Neuronal stem cell (in vitro differentiated cells): ENCODE measurements around the gene TTC6.
A peak's percentile ranks its signal among the peaks of the same experiment; 100 is the strongest.

Source experiments
- DNase-seq: peaks from one replicate; pipeline ENCODE4 v3.0.0-alpha.2; 2013; ENCODE audit warnings: low spot score
- H2AFZ ChIP-seq: one replicate; pipeline ENCODE4 v1.6.1; 2013; ENCODE audit warnings: mild to moderate bottlenecking, low read length, inconsistent platforms
- H2AK5ac ChIP-seq: 2 replicates; pipeline ENCODE4 v1.6.1; 2013; ENCODE audit warnings: low read depth, mild to moderate bottlenecking, inconsistent platforms, low read length, moderate library complexity, mixed read lengths
- H2BK120ac ChIP-seq: 2 replicates; pipeline ENCODE4 v1.6.1; 2013; ENCODE audit warnings: low read depth, mild to moderate bottlenecking, inconsistent platforms, low read length, moderate library complexity, mixed read lengths
- H2BK12ac ChIP-seq: one replicate; pipeline ENCODE4 v1.6.1; 2013; ENCODE audit warnings: low read length, inconsistent platforms
- H2BK15ac ChIP-seq: 2 replicates; pipeline ENCODE4 v1.6.1; 2013; ENCODE audit warnings: mild to moderate bottlenecking, low read length, inconsistent platforms, mixed read lengths
- H2BK5ac ChIP-seq: one replicate; pipeline ENCODE4 v1.6.1; 2013; ENCODE audit warnings: inconsistent platforms, mild to moderate bottlenecking, low read length, moderate library complexity
- H3K14ac ChIP-seq: one replicate; pipeline ENCODE4 v1.6.1; 2013; ENCODE audit warnings: low read length, inconsistent platforms
- H3K18ac ChIP-seq: 2 replicates; pipeline ENCODE4 v1.6.1; 2013; ENCODE audit warnings: low read length, inconsistent platforms
- H3K23ac ChIP-seq: 2 replicates; pipeline ENCODE4 v1.6.1; 2013; ENCODE audit warnings: low read depth, mild to moderate bottlenecking, mixed read lengths, low read length, inconsistent platforms; ENCODE audit not compliant: poor library complexity
- H3K27ac ChIP-seq: replicated peaks from 3 replicates; pipeline ENCODE4 v1.5.1; 2013; ENCODE audit warnings: low read length, inconsistent platforms
- H3K27me3 ChIP-seq, 3 experiments: 2 replicates each; pipeline ENCODE4 v1.6.1; 2013; ENCODE audit warnings: low read length in 3 of 3, mild to moderate bottlenecking in 2 of 3, inconsistent platforms in 1 of 3, low read depth in 1 of 3, mixed read lengths in 1 of 3, moderate library complexity in 1 of 3; ENCODE audit not compliant: control insufficient read depth in 3 of 3, insufficient read depth in 3 of 3
- H3K36me3 ChIP-seq, 2 donors: replicated peaks in 1 of 2; 2 replicates each; pipeline ENCODE4 v1.6.1; 2013; ENCODE audit warnings: low read length in 2 of 2; ENCODE audit not compliant: control insufficient read depth in 2 of 2, insufficient read depth in 2 of 2
- H3K4ac ChIP-seq: 2 replicates; pipeline ENCODE4 v1.6.1; 2013; ENCODE audit warnings: inconsistent platforms, mild to moderate bottlenecking, low read length, moderate library complexity
- H3K4me1 ChIP-seq, 2 donors: 1 replicate in 1 of 2; 2 replicates in 1 of 2; pipeline ENCODE4 v1.6.1; 2013; ENCODE audit warnings: low read length in 2 of 2, low read depth in 1 of 2; ENCODE audit not compliant: control insufficient read depth in 2 of 2, insufficient read depth in 1 of 2
- H3K4me2 ChIP-seq: one replicate; pipeline ENCODE4 v1.6.1; 2013; ENCODE audit warnings: mild to moderate bottlenecking, low read length, inconsistent platforms; ENCODE audit not compliant: insufficient read depth, poor library complexity, severe bottlenecking
- H3K4me3 ChIP-seq, 2 donors: 2 replicates each; pipeline ENCODE4 v1.5.1; 2013; ENCODE audit warnings: low read length in 2 of 2, mild to moderate bottlenecking in 2 of 2, inconsistent platforms in 1 of 2, moderate library complexity in 1 of 2
- H3K79me1 ChIP-seq: one replicate; pipeline ENCODE4 v1.6.1; 2013; ENCODE audit warnings: low read depth, mild to moderate bottlenecking, inconsistent platforms, low read length, moderate library complexity
- H3K9ac ChIP-seq: one replicate; pipeline ENCODE4 v1.6.1; 2013; ENCODE audit warnings: mild to moderate bottlenecking, low read depth, low read length, inconsistent platforms; ENCODE audit not compliant: poor library complexity
- H3K9me3 ChIP-seq, 2 donors: replicated peaks in 1 of 2; 2 replicates each; pipeline versions ENCODE3 to v1.6.1; 2013; ENCODE audit warnings: low read length in 2 of 2, mild to moderate bottlenecking in 2 of 2, inconsistent platforms in 1 of 2, low read depth in 1 of 2, mixed read lengths in 1 of 2, moderate library complexity in 1 of 2; ENCODE audit not compliant: control insufficient read depth in 2 of 2, insufficient read depth in 1 of 2
- H4K8ac ChIP-seq: one replicate; pipeline ENCODE4 v1.6.1; 2013; ENCODE audit warnings: low read depth, mild to moderate bottlenecking, inconsistent platforms, low read length, moderate library complexity
- H4K91ac ChIP-seq: one replicate; pipeline ENCODE4 v1.6.1; 2013; ENCODE audit warnings: low read length, low read depth, mild to moderate bottlenecking, inconsistent platforms; ENCODE audit not compliant: poor library complexity
- WGBS, 2 donors: extraction: QIAGEN DNeasy Blood & Tissue Kit; methylation state at CpG; one replicate each; pipeline ENCODE4 v1.1.7; 2013; ENCODE audit warnings: missing lambda C conversion rate in 2 of 2, mixed read lengths in 1 of 2; ENCODE audit not compliant: insufficient read length in 2 of 2, insufficient replicate concordance in 1 of 2; ENCODE audit errors: extremely low coverage in 2 of 2; 5-methylcytosine and 5-hydroxymethylcytosine counted together

The TTC6 gene

DNA sequence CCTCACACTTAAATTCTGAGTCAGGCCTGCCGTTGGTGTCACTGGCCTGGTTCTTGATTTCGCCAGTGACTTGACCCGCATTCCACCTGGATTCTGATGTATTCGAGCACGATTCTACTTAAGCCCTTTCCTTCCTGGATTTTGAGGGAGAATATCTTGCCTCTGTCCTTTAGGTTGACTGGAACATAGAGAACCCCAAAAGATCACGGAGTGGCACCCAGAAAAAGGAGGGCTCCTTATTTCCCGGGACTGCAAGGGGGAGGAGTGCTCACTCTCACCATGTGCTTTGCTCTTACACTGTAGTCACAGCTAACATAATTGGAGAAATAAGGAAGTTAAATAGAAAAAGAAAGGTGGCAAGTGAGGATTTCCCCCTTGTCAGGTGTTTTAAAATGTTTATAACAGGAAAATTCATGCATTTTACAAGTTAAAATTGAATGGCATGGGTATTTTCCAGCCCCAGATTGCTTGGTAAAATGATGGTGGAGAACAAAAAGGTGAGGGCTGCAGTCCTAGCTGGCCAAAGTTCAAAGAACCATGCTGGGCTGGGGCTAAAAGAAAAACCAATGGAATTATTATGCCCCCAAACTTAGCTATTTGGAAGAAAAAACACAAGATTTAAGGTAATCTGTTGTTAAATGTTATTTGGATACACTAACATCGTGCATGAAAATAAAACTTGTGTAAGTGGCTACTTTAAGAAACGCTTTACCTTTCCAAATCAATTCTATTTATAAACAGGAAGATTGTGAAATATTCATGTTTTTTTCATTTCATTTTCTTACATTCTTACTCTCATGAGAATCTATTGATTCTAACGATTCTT, 9.2 kb upstream of the TTC6 start:
- Histone ChIP-seq H3K36me3 (no peaks in the 10 kb centered on the region), H2BK5ac (no peak overlapping the region)

DNA sequence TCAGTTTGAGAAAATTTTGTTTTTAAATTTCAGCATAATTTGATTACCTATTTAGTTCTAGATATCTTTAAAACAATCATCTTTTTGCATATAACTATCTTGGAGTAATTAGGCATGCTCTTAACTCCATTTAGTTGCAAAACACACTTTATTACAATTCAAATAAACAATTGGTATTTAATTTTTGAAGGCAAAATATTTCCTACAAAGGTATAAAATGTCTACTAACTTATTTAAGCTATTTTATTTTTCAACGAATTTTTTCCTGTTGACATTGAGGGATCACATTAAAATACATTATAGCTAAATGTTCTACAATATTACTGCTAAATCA, 8.7 kb upstream of the TTC6 start:
- no CpG with 5 or more reads among the region's 1 CpG for WGBS, 2 donors
- no peak overlapping the region for H3K4me3 ChIP-seq
- H3K23ac ChIP-seq = no peak overlapping the region
- no peak overlapping the region for H2BK5ac ChIP-seq
- peaks cover 19 to 98% (median 80%) of the 10 kb centered on the region in 3 experiments for H3K27me3 ChIP-seq
- no peak overlapping the region for H3K4me2 ChIP-seq
- H2BK120ac ChIP-seq = no peak overlapping the region
- H4K91ac ChIP-seq = no peak overlapping the region
- H3K27ac ChIP-seq = no peak overlapping the region
- H2BK15ac ChIP-seq = no peak overlapping the region
- H4K8ac ChIP-seq = no peak overlapping the region
- H2AK5ac ChIP-seq = no peak overlapping the region
- DNase-seq = no peak
- no peak overlapping the region for H2AFZ ChIP-seq
- H3K79me1 ChIP-seq = no peaks in the 10 kb centered on the region
- no peak overlapping the region for H3K4ac ChIP-seq
- no peak overlapping the region for H3K18ac ChIP-seq
- no peak overlapping the region for H3K9ac ChIP-seq
- no peak overlapping the region for H3K14ac ChIP-seq
- no peaks in the 10 kb centered on the region for H3K9me3 ChIP-seq
- peaks cover 7 to 16% of the 10 kb centered on the region in 2 donors for H3K4me1 ChIP-seq
- no peak overlapping the region for H2BK12ac ChIP-seq
- H3K36me3 ChIP-seq = no peaks in the 10 kb centered on the region

More for the DNA sequence above, 9.2 kb upstream of the TTC6 start:
- no peak overlapping the region for H3K18ac ChIP-seq
- H3K14ac ChIP-seq = no peak overlapping the region
- no peaks in the 10 kb centered on the region for H3K9me3 ChIP-seq
- H3K23ac ChIP-seq = no peak overlapping the region
- no peak overlapping the region for H2BK15ac ChIP-seq
- no peak overlapping the region for H2AFZ ChIP-seq
- H3K27ac ChIP-seq = no peak overlapping the region
- DNase-seq = no peak
- H3K9ac ChIP-seq = no peak overlapping the region
- peaks cover 7 to 13% of the 10 kb centered on the region in 2 donors for H3K4me1 ChIP-seq
- peaks cover 16 to 98% (median 78%) of the 10 kb centered on the region in 3 experiments for H3K27me3 ChIP-seq
- H2BK120ac ChIP-seq = no peak overlapping the region
- no peak overlapping the region for H2BK12ac ChIP-seq
- H3K4ac ChIP-seq = no peak overlapping the region
- H3K4me2 ChIP-seq = no peak overlapping the region
- H4K91ac ChIP-seq = no peak overlapping the region
- H4K8ac ChIP-seq = no peak overlapping the region
- H3K4me3 ChIP-seq = no peak overlapping the region
- H3K79me1 ChIP-seq = no peaks in the 10 kb centered on the region
- WGBS, 2 donors = no CpG with 5 or more reads among the region's 10 CpGs
- H2AK5ac ChIP-seq = no peak overlapping the region

- no peak overlapping the region for H3K4me3 ChIP-seq
- no peak overlapping the region for H2AK5ac ChIP-seq
- H3K18ac ChIP-seq = no peak overlapping the region
- H3K27me3 ChIP-seq = peaks cover 24 to 98% (median 83%) of the 10 kb centered on the region in 3 experiments
- no peak overlapping the region for H3K14ac ChIP-seq
- H3K4ac ChIP-seq = no peak overlapping the region
- peak overlapping the region; percentile 92 for H2AFZ ChIP-seq
- no peak overlapping the region for H3K9ac ChIP-seq
- no CpG with 5 or more reads among the region's 4 CpGs for WGBS, 2 donors
- no peaks in the 10 kb centered on the region for H3K9me3 ChIP-seq
- no peak overlapping the region for H4K8ac ChIP-seq
- H3K36me3 ChIP-seq = no peaks in the 10 kb centered on the region
- peaks cover 7 to 16% of the 10 kb centered on the region in 2 donors for H3K4me1 ChIP-seq
- H3K23ac ChIP-seq = no peak overlapping the region
- H2BK12ac ChIP-seq = no peak overlapping the region
- no peak overlapping the region for H2BK5ac ChIP-seq
- no peak overlapping the region for H2BK120ac ChIP-seq
- H3K27ac ChIP-seq = no peak overlapping the region
- H4K91ac ChIP-seq = no peak overlapping the region
- peaks cover 2% of the 10 kb centered on the region for H3K79me1 ChIP-seq
- no peak overlapping the region for H2BK15ac ChIP-seq
- DNase-seq = no peak
- H3K4me2 ChIP-seq = no peak overlapping the region
Observed at GRCh38 chr14:37587131-37587803, 8.2 kb upstream of the TTC6 start.
